Thoracic aorta (tissue), 2 donors: Measurements from ENCODE around the gene OR51S1. TPM values are rescaled to one million over a fixed set of nuclear protein-coding genes. Genes with fewer than 3 reads are reported as not detected.

Source experiments
- ATAC-seq: fragments of 150-250 bp; one replicate; pipeline ENCODE4 v1.8.0; 2017; ENCODE audit warnings: low read depth; ENCODE audit not compliant: insufficient number of reproducible peaks, low FRiP score
- DNase-seq: peaks from one replicate; pipeline ENCODE4 v3.0.0-alpha.2; 2020; ENCODE audit warnings: low spot score
- H3K27ac ChIP-seq, 2 donors: fragments of 200-600 bp; sonication (generic); 1 replicate in 1 of 2; 2 replicates in 1 of 2; pipeline ENCODE4 v1.5.1; 2016; ENCODE audit warnings: mild to moderate bottlenecking in 2 of 2, moderate library complexity in 2 of 2
- H3K27me3 ChIP-seq: fragments of 200-600 bp; sonication (generic); replicated peaks from 2 replicates; pipeline ENCODE4 v1.6.0; 2016; ENCODE audit warnings: mild to moderate bottlenecking; ENCODE audit not compliant: insufficient read depth
- H3K36me3 ChIP-seq: fragments of 200-600 bp; sonication (generic); one replicate; pipeline ENCODE4 v1.5.1; 2016
- H3K4me1 ChIP-seq, 2 donors: fragments of 200-600 bp; sonication (generic); 1 replicate in 1 of 2; 2 replicates in 1 of 2; pipeline versions ENCODE4 v1.5.1 to v1.6.0; 2016; ENCODE audit warnings: low read depth in 2 of 2, mild to moderate bottlenecking in 1 of 2; ENCODE audit not compliant: control insufficient read depth in 1 of 2
- H3K4me3 ChIP-seq: fragments of 200-600 bp; sonication (generic); 2 replicates; pipeline ENCODE4 v1.5.1; 2016; ENCODE audit warnings: mild to moderate bottlenecking
- H3K9me3 ChIP-seq: fragments of 200-600 bp; sonication (generic); 2 replicates; pipeline ENCODE4 v1.5.1; 2016
- total RNA-seq, 2 donors: library from RNA; depleted of rRNA; stranded (reverse); fragments of >200 nt; gene quantifications; one replicate each; pipeline versions ENCODE4 v1.1.0 to v1.2.3, GENCODE V29; 2016
- TF ChIP-seq, protein P1 (sequence below): fragments of 200-600 bp; sonication (generic); IDR thresholded peaks from one replicate; pipeline ENCODE4 v1.5.1; 2019; ENCODE audit warnings: antibody characterized with exemption

Gene OR51S1
- total RNA-seq, 2 donors from 2014 or later: not detected

DNA sequence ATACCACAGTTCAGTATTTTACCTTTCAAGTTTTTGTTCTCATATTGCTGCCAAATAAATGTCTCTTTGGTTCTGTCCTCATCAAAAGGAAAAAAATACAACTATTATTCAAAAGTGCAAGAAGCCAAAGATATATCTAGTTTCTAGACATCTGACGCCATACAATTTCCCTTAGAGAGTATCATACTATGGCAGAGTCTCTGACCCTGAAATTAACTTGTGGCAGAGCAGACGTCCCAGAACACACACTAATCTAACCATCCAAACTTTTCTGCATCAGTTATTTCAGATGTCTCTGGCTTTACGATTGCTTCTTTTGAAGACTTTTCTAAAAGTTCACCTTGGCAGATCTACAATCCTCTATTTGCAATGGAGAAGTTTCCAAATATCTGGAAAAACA lies 35.4 kb upstream of the OR51S1 start:
- Histone ChIP-seq H3K4me3 (no peak overlapping the region), H3K9me3 (no peaks in the 10 kb centered on the region), H3K4me1 (no peaks in the 10 kb centered on the region), H3K27me3 (no peaks in the 10 kb centered on the region), H3K36me3 (no peaks in the 10 kb centered on the region), H3K27ac (no peak overlapping the region)
- TF ChIP-seq, protein P1, sequence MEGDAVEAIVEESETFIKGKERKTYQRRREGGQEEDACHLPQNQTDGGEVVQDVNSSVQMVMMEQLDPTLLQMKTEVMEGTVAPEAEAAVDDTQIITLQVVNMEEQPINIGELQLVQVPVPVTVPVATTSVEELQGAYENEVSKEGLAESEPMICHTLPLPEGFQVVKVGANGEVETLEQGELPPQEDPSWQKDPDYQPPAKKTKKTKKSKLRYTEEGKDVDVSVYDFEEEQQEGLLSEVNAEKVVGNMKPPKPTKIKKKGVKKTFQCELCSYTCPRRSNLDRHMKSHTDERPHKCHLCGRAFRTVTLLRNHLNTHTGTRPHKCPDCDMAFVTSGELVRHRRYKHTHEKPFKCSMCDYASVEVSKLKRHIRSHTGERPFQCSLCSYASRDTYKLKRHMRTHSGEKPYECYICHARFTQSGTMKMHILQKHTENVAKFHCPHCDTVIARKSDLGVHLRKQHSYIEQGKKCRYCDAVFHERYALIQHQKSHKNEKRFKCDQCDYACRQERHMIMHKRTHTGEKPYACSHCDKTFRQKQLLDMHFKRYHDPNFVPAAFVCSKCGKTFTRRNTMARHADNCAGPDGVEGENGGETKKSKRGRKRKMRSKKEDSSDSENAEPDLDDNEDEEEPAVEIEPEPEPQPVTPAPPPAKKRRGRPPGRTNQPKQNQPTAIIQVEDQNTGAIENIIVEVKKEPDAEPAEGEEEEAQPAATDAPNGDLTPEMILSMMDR: no peak
- ATAC-seq: no peak
- DNase-seq: no peak

DNA sequence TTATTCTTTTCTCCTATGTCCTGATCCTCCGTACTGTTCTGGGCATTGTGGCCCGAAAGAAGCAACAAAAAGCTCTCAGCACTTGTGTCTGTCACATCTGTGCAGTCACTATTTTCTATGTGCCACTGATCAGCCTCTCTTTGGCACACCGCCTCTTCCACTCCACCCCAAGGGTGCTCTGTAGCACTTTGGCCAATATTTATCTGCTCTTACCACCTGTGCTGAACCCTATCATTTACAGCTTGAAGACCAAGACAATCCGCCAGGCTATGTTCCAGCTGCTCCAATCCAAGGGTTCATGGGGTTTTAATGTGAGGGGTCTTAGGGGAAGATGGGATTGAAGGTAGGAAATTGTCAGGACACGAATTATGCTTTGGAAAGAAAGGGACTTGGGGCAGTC lies 33.5 kb upstream of the OR51S1 start:
- Histone ChIP-seq H3K4me3 (no peak overlapping the region), H3K4me1 (no peaks in the 10 kb centered on the region), H3K36me3 (no peaks in the 10 kb centered on the region), H3K27me3 (no peaks in the 10 kb centered on the region), H3K9me3 (no peaks in the 10 kb centered on the region), H3K27ac (no peak overlapping the region)
- no peak for ATAC-seq
- TF ChIP-seq, protein P1: no peak
- no peak for DNase-seq

DNA sequence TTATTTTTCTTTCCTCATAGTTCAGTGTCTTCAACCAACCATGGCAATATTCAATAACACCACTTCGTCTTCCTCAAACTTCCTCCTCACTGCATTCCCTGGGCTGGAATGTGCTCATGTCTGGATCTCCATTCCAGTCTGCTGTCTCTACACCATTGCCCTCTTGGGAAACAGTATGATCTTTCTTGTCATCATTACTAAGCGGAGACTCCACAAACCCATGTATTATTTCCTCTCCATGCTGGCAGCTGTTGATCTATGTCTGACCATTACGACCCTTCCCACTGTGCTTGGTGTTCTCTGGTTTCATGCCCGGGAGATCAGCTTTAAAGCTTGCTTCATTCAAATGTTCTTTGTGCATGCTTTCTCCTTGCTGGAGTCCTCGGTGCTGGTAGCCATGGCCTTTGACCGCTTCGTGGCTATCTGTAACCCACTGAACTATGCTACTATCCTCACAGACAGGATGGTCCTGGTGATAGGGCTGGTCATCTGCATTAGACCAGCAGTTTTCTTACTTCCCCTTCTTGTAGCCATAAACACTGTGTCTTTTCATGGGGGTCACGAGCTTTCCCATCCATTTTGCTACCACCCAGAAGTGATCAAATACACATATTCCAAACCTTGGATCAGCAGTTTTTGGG lies 33.0 kb upstream of the OR51S1 start, which contains the start of gene OR51T1:
OR51T1 (plus strand) TSS at position 41 of the 641 bp plus-strand sequence; CDS start at position 41, 0 bp downstream.
- ATAC-seq (no peak), DNase-seq (no peak)
- Histone ChIP-seq H3K27ac (no peak within 1 kb of the TSS), H3K36me3 (no peaks in the 10 kb centered on the region), H3K4me1 (no peaks in the 10 kb centered on the region), H3K27me3 (no peaks in the 10 kb centered on the region), H3K9me3 (no peaks in the 10 kb centered on the region), H3K4me3 (no peak within 1 kb of the TSS)
- TF ChIP-seq, protein P1: no peak

DNA sequence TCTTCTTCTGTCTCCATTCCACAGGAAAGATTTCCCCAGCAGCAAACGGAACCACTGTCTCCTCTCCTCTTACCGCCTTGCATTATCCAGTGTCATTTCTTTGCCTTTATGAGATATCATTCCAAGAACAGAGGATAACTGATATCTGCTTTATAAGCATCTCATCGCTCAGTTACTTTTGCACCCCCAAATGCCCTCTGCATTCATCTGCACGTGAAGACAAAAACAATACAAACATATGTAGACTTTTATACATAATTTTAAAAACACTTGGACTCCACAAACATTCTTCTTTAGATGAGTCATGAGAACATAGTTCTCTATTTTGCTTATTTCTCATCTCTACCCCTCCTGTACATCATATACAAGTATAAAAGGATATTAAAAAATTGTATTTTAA lies 32.2 kb upstream of the OR51S1 start:
- Histone ChIP-seq H3K27me3 (no peaks in the 10 kb centered on the region), H3K4me1 (no peaks in the 10 kb centered on the region), H3K27ac (no peak overlapping the region), H3K36me3 (no peaks in the 10 kb centered on the region), H3K4me3 (no peak overlapping the region), H3K9me3 (no peaks in the 10 kb centered on the region)
- ATAC-seq (no peak), DNase-seq (no peak)
- TF ChIP-seq, protein P1: no peak

DNA sequence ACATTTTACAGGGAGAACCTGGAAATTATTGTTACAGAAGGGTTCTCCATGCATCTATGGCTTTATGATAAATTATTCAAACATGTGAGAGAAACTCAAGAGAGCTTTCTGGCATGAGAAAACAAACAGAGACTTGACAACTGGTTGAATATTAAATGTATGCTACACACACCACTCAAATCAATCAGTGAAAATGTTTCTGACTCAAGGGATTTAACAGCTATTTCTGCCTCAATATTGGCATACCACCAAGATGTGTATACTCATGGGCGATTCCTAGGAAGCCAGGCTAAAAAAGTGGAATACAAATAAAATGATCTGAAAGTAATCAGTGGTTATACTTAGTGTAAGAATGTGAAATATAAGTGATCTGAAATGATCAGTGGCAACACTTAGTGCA lies 16.8 kb upstream of the OR51S1 start:
- Histone ChIP-seq H3K4me1 (no peaks in the 10 kb centered on the region), H3K9me3 (no peaks in the 10 kb centered on the region), H3K4me3 (no peak overlapping the region), H3K36me3 (no peaks in the 10 kb centered on the region), H3K27me3 (no peaks in the 10 kb centered on the region), H3K27ac (no peak overlapping the region)
- TF ChIP-seq, protein P1: no peak
- no peak for ATAC-seq
- no peak for DNase-seq
